Subcutaneous abdominal adipose tissue (tissue), 5 donors: ENCODE measurements around the gene PDZD4.

Experiments
- H3K27ac ChIP-seq: one replicate; pipeline ENCODE4 v1.7.0; 2013; ENCODE audit warnings: low read depth, mild to moderate bottlenecking, inconsistent platforms, low read length, moderate library complexity
- H3K27me3 ChIP-seq, 5 donors: one replicate each; pipeline ENCODE4 v1.7.0; 2013; ENCODE audit warnings: low read length in 5 of 5, inconsistent platforms in 1 of 5; ENCODE audit not compliant: control insufficient read depth in 5 of 5, insufficient read depth in 4 of 5
- H3K36me3 ChIP-seq, 5 donors: one replicate each; pipeline ENCODE4 v1.7.0; 2013; ENCODE audit warnings: low read length in 5 of 5; ENCODE audit not compliant: control insufficient read depth in 5 of 5, insufficient read depth in 5 of 5
- H3K4me1 ChIP-seq, 5 donors: one replicate each; pipeline ENCODE4 v1.7.0; 2013; ENCODE audit warnings: low read length in 5 of 5, mild to moderate bottlenecking in 3 of 5, moderate library complexity in 1 of 5; ENCODE audit not compliant: control insufficient read depth in 5 of 5, insufficient read depth in 5 of 5
- H3K4me3 ChIP-seq, 5 donors: one replicate each; pipeline ENCODE4 v1.7.0; 2013; ENCODE audit warnings: low read length in 5 of 5, low read depth in 1 of 5
- H3K9ac ChIP-seq, 5 donors: one replicate each; pipeline ENCODE4 v1.7.0; 2013; ENCODE audit warnings: low read length in 5 of 5, mild to moderate bottlenecking in 4 of 5, moderate library complexity in 3 of 5
- H3K9me3 ChIP-seq, 5 donors: one replicate each; pipeline ENCODE4 v1.7.0; 2013; ENCODE audit warnings: low read length in 5 of 5; ENCODE audit not compliant: control insufficient read depth in 5 of 5
- donor health status: healthy.
- donor health status: healthy.
- donor health status: healthy.
- donor health status: healthy.
- donor health status: healthy.

Gene PDZD4

GRCh38 chrX:153774576-153775292 is 55.6 kb downstream of the PDZD4 start:
- Histone ChIP-seq H3K4me1 (no peaks in the 10 kb centered on the region), H3K27me3 (peaks cover 0 to 33% (median 15%) of the 10 kb centered on the region in 5 donors), H3K9me3 (no peaks in the 10 kb centered on the region), H3K9ac (no peak overlapping the region), H3K36me3 (peaks cover 0 to 9% (median 0%) of the 10 kb centered on the region in 5 donors), H3K4me3 (no peak overlapping the region), H3K27ac (no peak overlapping the region)

GRCh38 chrX:153773741-153774575 is 56.4 kb downstream of the PDZD4 start:
- Histone ChIP-seq H3K27ac (no peak overlapping the region), H3K36me3 (peaks cover 0 to 9% (median 0%) of the 10 kb centered on the region in 5 donors), H3K9ac (no peak overlapping the region), H3K27me3 (peaks cover 0 to 33% (median 14%) of the 10 kb centered on the region in 5 donors), H3K4me1 (no peaks in the 10 kb centered on the region), H3K9me3 (no peaks in the 10 kb centered on the region), H3K4me3 (no peak overlapping the region)

- Histone ChIP-seq H3K4me1 (no peaks in the 10 kb centered on the region), H3K9ac (no peak overlapping the region), H3K4me3 (no peak overlapping the region), H3K9me3 (no peaks in the 10 kb centered on the region), H3K36me3 (peaks cover 0 to 7% (median 0%) of the 10 kb centered on the region in 5 donors), H3K27me3 (peaks cover 0 to 30% (median 14%) of the 10 kb centered on the region in 5 donors), H3K27ac (no peak overlapping the region)
Observed at GRCh38 chrX:153773218-153773611, 57.1 kb downstream of the PDZD4 start.

- Histone ChIP-seq H3K9ac (no peak overlapping the region), H3K27me3 (peaks cover 0 to 34% (median 13%) of the 10 kb centered on the region in 5 donors), H3K4me1 (no peaks in the 10 kb centered on the region), H3K27ac (no peak overlapping the region), H3K9me3 (no peaks in the 10 kb centered on the region), H3K4me3 (no peak overlapping the region), H3K36me3 (peaks cover 0 to 6% (median 0%) of the 10 kb centered on the region in 5 donors)
Observed at GRCh38 chrX:153772316-153773217, 57.8 kb downstream of the PDZD4 start.

- Histone ChIP-seq H3K4me3 (no peak overlapping the region), H3K9me3 (no peaks in the 10 kb centered on the region), H3K27ac (no peak overlapping the region), H3K27me3 (peaks cover 0 to 35% (median 10%) of the 10 kb centered on the region in 5 donors), H3K9ac (no peak overlapping the region), H3K4me1 (peaks cover 0 to 4% (median 0%) of the 10 kb centered on the region in 5 donors), H3K36me3 (peaks cover 0 to 6% (median 0%) of the 10 kb centered on the region in 5 donors)
Observed at GRCh38 chrX:153771415-153772315, 58.7 kb downstream of the PDZD4 start.

GRCh38 chrX:153770601-153771414 is 59.5 kb downstream of the PDZD4 start:
- peaks cover 0 to 6% (median 0%) of the 10 kb centered on the region in 5 donors for H3K36me3 ChIP-seq
- peaks cover 0 to 13% (median 8%) of the 10 kb centered on the region in 5 donors for H3K4me1 ChIP-seq
- no peak overlapping the region for H3K9ac ChIP-seq
- no peak overlapping the region for H3K27ac ChIP-seq
- H3K9me3 ChIP-seq: no peaks in the 10 kb centered on the region
- H3K4me3 ChIP-seq: no peak overlapping the region
- H3K27me3 ChIP-seq: peaks cover 0 to 35% (median 15%) of the 10 kb centered on the region in 5 donors

- Histone ChIP-seq H3K27ac (no peak overlapping the region), H3K36me3 (peaks cover 0 to 5% (median 0%) of the 10 kb centered on the region in 5 donors), H3K27me3 (peaks cover 0 to 35% (median 15%) of the 10 kb centered on the region in 5 donors), H3K9ac (no peak overlapping the region), H3K4me1 (peaks cover 0 to 20% (median 16%) of the 10 kb centered on the region in 5 donors), H3K9me3 (no peaks in the 10 kb centered on the region), H3K4me3 (no peak overlapping the region)
Observed at GRCh38 chrX:153769865-153770600, 60.3 kb downstream of the PDZD4 start.

GRCh38 chrX:153769158-153769864 is 61.0 kb downstream of the PDZD4 start:
- no peaks in the 10 kb centered on the region for H3K9me3 ChIP-seq
- H3K4me1 ChIP-seq: peaks cover 0 to 28% (median 23%) of the 10 kb centered on the region in 5 donors
- H3K4me3 ChIP-seq: no peak overlapping the region
- H3K36me3 ChIP-seq: peaks cover 0 to 5% (median 0%) of the 10 kb centered on the region in 5 donors
- H3K27me3 ChIP-seq: peaks cover 0 to 35% (median 21%) of the 10 kb centered on the region in 5 donors
- no peak overlapping the region for H3K27ac ChIP-seq
- no peak overlapping the region for H3K9ac ChIP-seq
